Cardiac septum (tissue), 1 donor: ENCODE results near the gene CACNA2D3. TPM values are rescaled to one million over a fixed set of nuclear protein-coding genes. Genes with fewer than 3 reads are reported as not detected.

Experiments
- DNase-seq: peaks from one replicate; pipeline ENCODE4 v3.0.0-alpha.2; 2020; ENCODE audit warnings: low spot score
- intact Hi-C: fragments of 100-400 bp; cut with DNase I; formaldehyde crosslinking; loops from one replicate; pipeline ENCODE4 v1.14.0; 2022
- total RNA-seq: library from RNA; stranded (reverse); fragmentation: NEBNext Ultra II Directional; extraction: Animal tissue kit (Norgen Biotek cat#: 25700); gene quantifications from one replicate; pipeline ENCODE4 v1.2.1, GENCODE V29; 2021
- donor health status: DM: no; HTN: no; CAD: no.

Gene CACNA2D3
- total RNA-seq, 1 donor from 2014 or later = 11.3 TPM

DNA sequence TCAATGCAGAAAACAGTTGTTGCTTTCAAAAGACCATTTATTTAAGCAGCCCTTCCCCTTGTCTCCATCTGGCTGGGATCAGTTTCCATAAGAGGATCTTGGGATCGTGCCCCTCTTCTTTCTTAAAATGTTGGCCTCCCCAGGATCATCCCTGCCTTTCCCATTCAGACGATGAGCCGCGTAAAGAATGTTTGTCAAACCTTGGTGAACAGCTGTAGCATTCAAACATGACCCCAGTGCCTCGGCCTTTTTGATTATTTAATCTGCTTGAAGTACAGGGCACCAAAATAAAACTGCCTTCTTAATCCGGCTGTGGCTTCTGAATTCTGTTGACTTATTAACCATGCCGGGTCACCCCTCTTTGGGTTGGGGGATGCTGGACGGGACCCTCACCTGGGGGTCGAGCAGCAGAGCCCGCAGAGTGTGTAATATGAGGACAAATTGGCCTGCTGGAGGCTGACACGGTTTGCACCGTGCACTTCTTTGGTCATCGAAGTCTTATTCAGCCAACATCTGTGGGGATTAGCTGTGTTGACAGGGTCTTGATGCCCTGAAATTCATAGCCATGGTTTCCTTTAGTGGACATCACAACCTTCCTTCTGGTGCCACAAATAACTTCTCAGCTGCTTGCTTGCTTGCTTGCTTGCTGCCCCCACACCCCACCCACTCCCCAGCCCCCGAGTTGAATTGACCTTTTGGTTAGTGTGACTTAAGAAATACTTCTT is 805.9 kb downstream of the CACNA2D3 start, which contains the start of gene LRTM1:
LRTM1 (minus strand) TSS at position 14 of the 725 bp plus-strand sequence. CDS start 148 bp downstream, outside the sequence.
- intact Hi-C loops = no loop called here

DNA sequence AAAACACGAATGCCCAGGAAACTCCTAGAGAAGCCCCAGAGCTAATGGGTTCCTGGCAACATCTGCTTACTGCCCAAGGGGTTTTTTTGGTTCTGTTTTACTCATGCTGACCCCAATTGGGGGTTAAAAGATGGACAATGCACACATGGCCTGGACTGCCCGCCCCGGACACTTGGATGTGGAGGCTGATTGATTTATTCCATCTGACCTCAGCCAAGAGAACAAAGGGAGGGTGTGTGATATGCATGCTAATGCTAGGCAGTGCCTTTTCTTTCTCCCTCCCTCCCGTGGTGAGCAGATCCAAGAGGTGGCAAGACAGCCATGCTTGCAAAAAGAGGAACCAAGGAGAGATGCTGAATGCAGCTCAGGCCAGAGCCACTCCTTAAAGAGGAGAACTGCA is 808.8 kb downstream of the CACNA2D3 start:
- DNase-seq = no peak

More for the DNA sequence above, 805.9 kb downstream of the CACNA2D3 start, which contains the start of gene LRTM1:
- DNase-seq = no peak

DNA sequence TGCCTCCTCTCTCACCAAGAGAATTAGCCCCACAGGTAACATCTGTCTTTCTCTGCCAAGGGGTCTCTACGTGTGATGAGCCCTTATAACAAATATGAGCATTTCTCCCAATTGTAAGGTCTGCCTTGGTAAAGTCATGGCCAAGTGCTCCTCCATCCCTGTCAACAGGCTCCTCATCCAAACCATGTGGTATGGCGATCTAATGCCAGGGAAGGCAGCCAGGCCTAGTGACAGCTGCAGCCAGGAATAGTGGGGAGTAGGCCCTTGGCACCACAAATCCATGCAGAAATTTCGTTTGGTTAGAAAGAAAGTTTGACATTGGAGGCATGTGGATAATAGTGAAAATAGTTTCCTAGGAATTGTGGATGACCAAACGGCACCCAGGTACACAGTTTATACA is 810.3 kb downstream of the CACNA2D3 start:
- intact Hi-C loops = no loop called here
- DNase-seq = no peak

More for the DNA sequence above, 808.8 kb downstream of the CACNA2D3 start:
- intact Hi-C loops = no loop called here

DNA sequence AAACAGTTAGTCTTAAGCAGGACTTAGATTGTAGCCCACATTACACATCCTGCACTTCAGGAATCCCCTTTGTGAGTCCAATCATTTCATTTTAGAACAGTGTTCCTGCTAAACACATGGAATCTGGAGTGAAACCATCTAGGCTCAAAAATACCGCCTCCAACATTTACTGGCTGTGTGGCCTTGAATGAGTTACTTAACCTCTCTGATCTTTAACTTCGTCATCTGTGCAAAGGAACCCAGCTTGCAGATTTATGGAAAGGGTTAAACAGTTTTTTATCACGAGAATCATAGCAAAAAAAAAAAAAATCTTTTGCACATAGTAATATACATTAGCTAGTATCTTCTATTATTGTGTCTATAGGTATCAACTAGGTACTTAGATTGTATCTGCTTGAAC is 813.5 kb downstream of the CACNA2D3 start:
- intact Hi-C loops = no loop called here
- DNase-seq = no peak

DNA sequence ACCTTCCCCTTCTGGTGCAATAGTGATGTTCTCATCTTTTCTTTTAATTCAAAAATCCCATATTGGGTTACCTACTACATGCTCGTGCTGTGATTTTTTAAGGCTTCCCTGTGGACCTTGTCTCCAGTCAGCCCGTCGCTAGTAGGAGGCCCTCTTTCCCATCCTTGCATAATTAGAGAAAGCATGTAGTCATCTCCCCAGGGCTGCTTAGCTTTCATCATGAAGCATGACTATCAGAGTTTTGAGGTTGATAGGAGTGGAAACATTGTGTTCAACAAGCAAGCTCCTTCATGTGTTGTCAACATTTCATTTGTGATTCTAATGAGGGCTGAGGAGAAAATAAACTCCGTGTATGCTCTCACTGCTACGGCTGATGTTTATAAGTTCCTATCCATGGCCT is 814.2 kb downstream of the CACNA2D3 start:
- no peak for DNase-seq
- intact Hi-C loops = no loop called here

DNA sequence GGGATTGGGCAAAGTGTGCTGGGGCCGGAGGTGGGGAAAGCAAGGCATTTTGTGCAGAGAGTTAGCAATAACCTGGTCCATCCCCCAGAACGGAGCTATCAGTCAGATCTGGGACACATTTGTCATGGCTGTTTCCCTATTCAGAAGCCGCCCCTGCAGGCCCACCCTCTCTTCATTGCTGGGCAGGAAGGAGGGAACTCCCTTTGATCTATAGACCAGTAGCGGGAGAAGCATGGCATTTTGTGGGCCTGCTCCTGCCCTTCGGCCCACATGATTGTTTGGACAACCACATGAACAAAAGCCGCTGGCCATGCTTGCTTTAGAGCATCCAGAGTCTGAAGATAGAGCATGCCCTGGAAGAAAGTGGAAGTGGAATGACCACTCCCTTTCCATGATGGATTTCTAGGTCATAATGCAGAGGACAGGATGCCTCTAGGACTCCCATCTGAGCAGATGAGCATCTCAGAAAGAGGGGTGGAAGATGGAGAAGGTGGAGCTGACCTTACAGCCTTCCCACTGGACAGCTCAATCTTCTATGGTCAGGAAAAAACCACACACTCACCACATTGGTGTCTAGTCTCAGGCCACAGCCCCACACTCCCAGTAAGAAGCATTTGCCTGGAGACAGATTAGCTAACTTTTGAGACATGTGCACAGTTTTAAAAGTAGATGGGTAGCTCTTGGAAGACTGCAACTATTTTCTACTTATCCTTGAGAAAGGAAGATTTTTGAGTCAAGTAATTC is 817.4 kb downstream of the CACNA2D3 start:
- intact Hi-C loops = no loop called here
- no peak for DNase-seq

DNA sequence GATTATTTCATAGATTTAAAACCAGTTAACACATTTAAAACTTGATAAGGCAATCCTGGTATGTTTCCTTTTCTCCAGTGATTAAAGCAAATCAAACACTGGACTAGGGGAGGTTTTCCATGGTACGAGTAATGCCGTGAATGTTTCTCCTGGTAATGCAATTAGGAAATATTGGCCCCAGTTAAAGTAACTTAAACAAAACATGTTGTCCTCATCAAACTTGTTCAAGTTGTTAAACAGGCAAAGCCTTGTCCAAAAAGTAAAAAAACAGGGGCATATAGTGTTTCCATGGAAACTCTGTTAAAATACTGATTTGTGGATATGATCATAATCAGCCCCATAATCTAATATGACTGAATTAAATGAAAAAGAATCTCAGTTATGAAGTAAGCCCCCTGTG is 818.6 kb downstream of the CACNA2D3 start:
- DNase-seq = no peak
- intact Hi-C loops = no loop called here

DNA sequence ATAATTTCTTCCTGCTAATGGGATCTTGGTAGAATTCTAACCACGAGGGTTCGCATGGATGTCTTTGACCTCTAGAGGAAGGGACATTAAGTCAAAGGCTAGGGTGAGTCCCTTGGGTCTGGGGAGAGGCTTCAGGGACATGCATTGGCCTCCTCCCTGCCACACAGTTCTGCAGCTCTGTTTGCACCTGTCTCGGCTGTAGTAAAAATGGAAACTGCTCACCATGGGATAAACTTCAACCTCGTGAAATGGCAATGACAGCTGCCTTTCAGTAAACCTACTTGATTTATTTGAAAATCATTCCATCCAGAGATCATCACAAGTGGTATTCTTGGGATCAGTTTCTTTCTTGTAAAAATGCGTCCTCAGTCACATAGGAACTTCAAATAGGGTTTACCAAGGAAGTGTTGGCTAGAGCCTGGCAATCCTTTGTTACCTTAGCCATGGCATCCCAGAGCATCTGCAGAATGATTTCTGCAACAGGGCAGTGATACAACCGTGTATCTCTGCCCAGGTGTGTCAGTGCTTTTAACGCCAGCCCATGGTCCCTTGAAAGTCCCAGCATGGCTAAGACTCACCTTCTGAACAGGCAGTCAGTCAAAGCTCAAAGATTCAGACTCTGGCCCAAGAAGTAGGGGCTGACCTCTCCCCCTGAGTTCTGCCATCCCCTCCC is 819.5 kb downstream of the CACNA2D3 start:
- intact Hi-C loops = no loop called here
- no peak for DNase-seq

DNA sequence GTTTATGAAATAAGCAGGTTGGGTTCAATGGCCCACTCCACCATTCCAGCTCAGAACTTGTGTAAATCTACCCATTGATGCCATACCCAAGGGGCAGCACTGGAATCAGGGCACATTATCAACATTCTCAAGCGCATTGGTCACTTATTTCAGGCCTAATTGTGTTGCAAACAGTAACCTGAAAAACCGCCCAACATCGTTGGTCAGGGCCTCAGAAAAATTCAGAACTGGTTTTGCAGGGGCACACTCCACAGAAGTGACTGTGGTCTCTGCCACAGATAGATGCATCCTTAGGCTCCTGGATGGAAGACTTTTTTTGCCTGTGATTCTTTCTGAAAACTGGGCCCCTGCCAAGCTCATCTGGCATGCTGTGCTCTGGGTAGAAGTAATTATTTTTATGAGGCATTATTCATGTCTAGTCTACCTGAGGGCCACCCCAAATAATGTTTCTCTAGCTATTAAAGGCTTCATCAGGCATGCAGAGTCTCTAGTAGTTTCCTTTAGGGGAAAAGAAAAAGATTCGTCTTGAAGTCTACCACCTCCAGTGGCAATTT is 827.2 kb downstream of the CACNA2D3 start:
- DNase-seq = no peak
- intact Hi-C loops = loop anchor here (5.0 to 10.0 kb wide), 2 partner anchors 233 to 535 kb away; partner anchors contain the start of gene WNT5A

DNA sequence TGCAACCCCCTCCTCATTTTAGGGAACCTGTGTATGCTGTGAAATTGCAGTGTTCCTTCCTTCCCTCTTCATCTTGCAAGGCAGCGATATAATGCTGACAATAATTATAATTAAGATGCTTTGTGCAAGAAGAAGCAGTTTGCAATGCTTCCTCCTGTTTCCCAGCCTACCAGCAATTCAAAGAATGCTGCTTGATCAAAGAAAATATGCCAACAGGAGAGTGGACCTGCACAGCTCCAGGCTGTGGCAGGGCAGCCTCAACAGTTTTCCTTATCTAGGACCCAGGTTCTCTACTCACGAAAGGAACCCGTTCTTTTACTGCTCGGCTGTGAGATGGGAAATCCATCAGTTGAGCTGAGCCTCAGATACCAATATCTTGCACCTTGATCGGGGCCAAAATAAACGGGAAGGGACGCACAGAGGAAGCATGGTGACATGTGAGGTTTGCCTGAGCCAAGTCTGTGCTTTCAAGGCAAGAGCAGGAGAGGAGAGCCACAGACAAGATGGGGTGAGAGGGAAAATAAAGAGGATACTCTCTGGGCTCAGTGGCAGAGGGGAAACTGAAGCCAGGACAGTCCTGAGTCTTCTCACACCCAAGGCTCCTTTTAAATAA is 828.1 kb downstream of the CACNA2D3 start:
- DNase-seq = no peak
- intact Hi-C loops = loop anchor here (5.0 to 10.0 kb wide), 2 partner anchors 232 to 534 kb away; partner anchors contain the start of gene WNT5A

DNA sequence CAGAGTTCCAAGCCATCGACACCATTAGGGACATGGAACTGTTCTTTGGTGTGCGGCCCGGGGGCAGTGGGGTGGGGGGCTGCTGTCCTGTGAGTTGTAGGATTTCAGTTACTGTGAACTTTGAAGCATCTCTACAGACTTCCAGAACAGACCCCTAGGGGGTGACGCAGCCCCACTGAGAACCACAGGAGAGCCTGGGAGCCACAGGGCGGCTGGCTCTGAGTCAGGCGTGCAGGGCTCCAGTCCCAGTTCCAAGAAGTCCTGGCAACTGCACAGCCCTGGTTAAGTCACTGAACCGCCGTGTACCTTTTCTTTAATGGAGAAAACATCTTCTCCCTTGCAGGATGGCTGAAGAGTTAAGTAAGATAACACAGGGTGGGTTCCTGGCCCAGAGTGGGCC is 829.1 kb downstream of the CACNA2D3 start:
- intact Hi-C loops = loop anchor here (5.0 to 10.0 kb wide), 2 partner anchors 231 to 533 kb away; partner anchors contain the start of gene WNT5A
- peak; percentile 83 for DNase-seq

DNA sequence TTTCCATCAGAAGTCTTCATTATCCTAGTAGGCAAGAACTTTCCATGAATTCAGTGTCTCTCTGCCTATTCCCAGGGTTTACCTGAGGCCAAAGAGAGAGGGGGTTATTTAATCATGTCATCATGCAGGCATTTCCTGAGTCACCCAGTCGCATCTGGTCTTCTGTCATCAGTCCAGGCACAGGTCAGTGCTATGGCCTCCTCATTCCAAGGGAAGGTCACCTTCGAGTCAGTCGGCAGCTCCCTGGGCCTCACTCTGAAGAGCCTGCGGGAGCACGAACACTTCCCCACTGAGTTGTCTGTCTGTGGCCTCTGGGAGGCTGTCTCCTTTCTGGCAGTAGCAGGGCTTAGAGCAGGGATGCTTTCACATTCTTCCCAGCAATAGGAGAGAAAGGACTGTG is 831.7 kb downstream of the CACNA2D3 start:
- no peak for DNase-seq
- intact Hi-C loops = loop anchor here (5.0 to 10.0 kb wide), 2 partner anchors 228 to 531 kb away; partner anchors contain the start of gene WNT5A

DNA sequence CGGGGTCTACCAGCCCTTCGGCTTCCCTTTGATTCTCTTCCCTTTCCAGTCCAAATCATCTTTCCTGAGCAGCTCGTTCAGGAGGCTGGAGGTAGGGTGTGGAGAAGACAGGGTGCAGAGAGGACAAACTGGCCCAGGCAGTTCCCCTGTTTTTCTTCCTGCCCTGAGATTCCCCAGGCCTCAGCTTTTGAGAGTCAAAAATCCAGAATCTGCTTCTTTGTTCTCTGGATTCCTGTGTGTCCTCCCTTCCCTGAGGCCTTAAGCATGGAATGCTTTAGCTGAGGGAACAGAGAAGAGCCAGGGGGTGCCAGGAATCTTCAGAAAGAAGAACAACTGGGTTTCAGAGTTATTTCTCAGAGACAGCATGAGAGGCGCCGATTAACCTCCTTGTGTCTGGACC is 832.2 kb downstream of the CACNA2D3 start:
- intact Hi-C loops = loop anchor here (5.0 to 10.0 kb wide), 2 partner anchors 228 to 530 kb away; partner anchors contain the start of gene WNT5A
- DNase-seq = no peak

DNA sequence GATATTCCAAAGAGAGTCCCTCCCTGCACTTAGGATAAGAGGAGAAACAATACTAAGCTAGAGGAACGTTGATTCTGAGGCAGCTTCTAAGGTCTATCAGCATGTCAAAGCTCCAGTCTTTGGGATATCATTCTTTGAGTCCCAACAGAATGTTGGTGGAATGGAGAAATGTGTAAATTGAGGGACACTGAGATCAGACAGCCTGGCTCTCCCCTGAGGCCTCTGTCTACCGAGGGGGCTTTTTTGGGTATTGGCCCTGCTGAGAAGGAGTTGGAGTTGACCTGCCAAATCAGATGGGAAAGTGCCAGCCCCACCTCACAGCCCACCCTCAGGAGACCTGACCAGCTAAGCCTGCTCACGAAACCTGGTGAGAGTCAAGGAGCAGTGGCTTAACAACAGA is 833.1 kb downstream of the CACNA2D3 start:
- DNase-seq = no peak
- intact Hi-C loops = loop anchor here (10.0 kb wide), 1 partner anchor 529 kb away; the partner anchor contains the start of gene WNT5A

DNA sequence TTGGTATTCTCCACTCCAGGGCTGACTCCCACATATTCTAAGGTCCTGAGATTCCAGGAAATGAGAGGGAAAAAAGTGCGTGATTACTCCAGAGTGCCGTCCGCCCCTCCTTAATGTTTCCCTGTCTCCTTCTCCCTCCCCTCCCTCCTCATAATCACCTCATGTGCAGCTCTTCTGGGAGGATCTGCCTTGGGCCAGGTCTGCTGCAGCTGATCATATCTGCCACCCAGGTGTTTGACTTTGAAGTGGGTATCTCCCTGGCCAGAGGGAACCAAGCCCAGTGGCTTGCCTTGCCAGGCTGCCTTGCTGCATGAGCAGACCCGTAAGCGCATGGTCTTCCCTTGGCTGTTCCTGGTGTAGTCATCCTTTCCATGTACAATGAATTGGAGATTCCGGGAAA is 833.6 kb downstream of the CACNA2D3 start:
- intact Hi-C loops = loop anchor here (10.0 kb wide), 1 partner anchor 529 kb away; the partner anchor contains the start of gene WNT5A
- no peak for DNase-seq

DNA sequence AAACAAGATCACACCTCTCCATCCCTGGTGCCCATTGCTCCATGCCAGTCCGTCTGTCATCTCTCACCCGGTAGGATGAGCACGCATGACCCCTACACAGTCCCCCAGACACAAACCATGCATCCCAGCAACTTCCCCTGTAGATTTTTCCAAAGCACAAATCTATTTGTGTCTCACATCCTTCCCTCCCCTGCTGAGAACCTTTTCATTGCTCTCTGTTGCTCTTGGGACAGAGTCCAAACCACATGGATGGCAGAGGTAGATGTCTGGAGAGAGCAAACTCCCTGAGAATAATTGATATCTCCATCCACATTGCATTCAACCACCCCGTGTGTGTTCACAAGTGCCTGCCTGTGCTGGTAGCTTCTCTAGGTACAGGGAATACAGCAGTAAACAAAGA is 835.4 kb downstream of the CACNA2D3 start:
- intact Hi-C loops = loop anchor here (10.0 kb wide), 1 partner anchor 527 kb away; the partner anchor contains the start of gene WNT5A
- DNase-seq = no peak

DNA sequence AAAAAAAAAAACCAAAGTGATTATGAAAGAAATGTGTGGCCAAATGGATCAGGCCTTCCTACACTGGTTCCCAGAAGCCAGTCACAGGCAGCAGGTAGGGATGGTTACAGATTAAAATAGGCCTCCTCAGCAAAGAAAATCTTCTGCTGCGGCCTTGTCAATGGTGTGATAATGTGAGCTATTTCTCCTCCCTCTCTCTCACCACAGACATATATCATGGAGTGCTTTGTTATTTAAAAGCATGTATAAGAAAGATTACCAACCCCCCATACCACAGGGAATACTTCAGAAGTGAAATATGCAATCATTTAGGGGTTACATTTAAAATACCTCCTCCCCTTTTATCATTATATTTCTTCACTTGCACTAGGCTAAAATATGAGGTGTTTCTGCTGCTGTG is 837.7 kb downstream of the CACNA2D3 start:
- no peak for DNase-seq
- intact Hi-C loops = no loop called here

DNA sequence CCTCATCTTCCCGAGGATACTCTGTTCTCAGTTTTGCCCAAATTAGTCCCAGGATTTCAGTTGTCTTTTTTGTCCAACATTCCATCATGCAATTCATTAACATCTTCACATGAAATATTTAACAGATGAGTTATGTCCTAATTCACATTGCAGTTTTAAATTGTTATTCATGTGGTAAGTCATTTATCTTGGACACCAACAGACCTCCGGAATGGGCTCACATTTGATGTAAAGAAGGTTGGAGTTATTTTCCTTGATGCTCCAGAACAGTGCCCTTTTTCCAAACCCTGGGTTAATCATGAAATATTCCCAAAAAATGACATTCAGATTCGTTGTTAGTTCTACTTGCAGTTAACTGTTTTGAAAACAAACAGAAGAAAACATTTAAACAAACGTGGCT is 838.3 kb downstream of the CACNA2D3 start:
- DNase-seq = no peak
- intact Hi-C loops = no loop called here

DNA sequence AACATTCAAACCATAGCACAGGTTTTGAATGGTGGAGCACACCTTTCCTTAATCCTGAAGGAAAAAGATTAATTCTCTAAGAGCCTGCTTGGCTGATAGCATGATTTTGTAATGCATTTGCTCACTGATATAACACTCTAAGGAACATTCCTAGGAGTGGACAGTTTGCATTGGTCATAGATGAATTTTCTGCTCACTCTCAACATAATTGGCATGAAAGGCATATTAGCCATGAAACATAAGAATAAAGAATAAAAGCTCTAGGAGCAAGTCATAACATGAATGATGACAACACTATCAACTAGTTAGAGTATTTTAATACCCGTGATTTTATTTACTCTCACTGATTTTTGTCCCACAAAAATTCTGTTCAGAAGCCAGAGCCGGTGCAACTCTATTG is 839.8 kb downstream of the CACNA2D3 start:
- intact Hi-C loops = no loop called here
- DNase-seq = no peak
